ENCODE results near the gene SOX15.

The SOX15 gene

DNA sequence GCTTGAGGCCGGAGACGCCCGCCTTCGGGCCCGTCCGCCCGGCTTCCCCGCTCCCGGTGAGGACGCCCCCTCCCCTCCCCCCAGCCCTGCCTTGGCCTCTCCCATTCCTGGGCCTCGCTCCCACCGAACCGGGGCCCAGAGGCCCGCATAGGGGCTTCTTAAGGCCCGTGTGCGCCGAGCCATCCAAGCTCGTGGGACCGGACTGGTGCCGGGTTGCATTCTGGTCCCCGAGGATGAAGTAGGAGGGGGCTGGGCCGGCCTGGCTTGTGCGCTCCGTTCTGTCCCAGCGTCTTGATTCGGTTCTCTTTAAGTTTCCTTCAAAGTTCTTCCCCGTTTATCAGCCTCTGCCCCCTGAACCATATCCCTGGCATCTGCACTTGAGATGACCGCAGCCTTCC is 27.7 kb downstream of the SOX15 start:
- Mint-ChIP-seq H3K36me3 (ENCODE audit: low read depth) (peaks cover 29% of the 10 kb centered on the region), H3K9me3 (no peaks in the 10 kb centered on the region), H3K4me1 (peaks cover 50% of the 10 kb centered on the region), H3K27me3 (ENCODE audit: low read depth) (no peaks in the 10 kb centered on the region), H3K4me3 (peak overlapping the region; percentile 93 to 99 (median 95)), H3K27ac (peak overlapping the region; percentile 55 to 94 (median 91))
- TF ChIP-seq CTCF (IDR thresholded peaks at IDR 0.05; ENCODE audit: unreplicated experiment in 3 of 3), result no peak

DNA sequence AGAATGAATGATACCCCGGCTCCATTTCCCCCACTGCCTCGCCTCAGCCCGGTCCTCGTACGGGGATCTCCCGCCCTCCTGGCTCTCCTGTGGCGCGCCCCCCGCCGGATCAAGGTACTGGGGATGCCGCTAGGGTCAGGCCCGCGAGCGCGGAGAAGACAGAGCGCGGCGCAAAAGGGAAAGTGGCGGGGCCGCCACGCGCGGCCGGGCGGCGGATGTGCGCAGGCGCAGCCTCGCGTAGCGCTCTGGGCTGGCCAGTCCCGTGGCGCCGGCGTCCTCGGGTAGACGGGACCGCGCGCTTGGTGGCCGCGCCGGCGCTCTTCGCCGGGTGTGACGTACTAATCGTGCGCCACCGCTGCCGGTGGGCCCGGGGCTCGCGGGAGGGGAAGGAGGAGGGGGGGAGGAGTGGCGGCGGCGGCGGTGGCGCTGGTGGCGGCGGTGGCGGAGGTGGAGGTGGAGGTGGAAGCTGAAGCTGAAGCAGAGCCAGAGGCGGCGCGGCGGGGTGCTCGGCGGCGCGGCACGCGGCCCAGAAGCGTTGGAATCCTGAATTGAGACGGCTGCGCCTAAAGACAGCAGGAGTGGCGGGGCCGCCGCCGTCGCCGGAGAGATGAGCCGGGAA is 28.2 kb downstream of the SOX15 start, which contains the start of gene SENP3:
Gene SENP3, plus strand, starts transcription at position 331 of the 619 bp plus-strand sequence. CDS start 1,158 bp downstream, outside the sequence.
- Mint-ChIP-seq H3K27ac (peak within 1 kb of the TSS; percentile 96 to 100 (median 100)), H3K9me3 (no peaks in the 10 kb centered on the region), H3K36me3 (ENCODE audit: low read depth) (peaks cover 25% of the 10 kb centered on the region), H3K4me3 (peak within 1 kb of the TSS; percentile 93 to 99 (median 95)), H3K4me1 (peaks cover 50% of the 10 kb centered on the region), H3K27me3 (ENCODE audit: low read depth) (no peaks in the 10 kb centered on the region)
- TF ChIP-seq CTCF (IDR thresholded peaks at IDR 0.05; ENCODE audit: unreplicated experiment in 3 of 3), result no peak

- H3K27me3 Mint-ChIP-seq (ENCODE audit: low read depth), result no peaks in the 10 kb centered on the region
- H3K36me3 Mint-ChIP-seq (ENCODE audit: low read depth), result peaks cover 22% of the 10 kb centered on the region
- H3K27ac Mint-ChIP-seq, result peak overlapping the region; percentile 96 to 100 (median 100)
- H3K9me3 Mint-ChIP-seq, result no peaks in the 10 kb centered on the region
- H3K4me1 Mint-ChIP-seq, result peaks cover 50% of the 10 kb centered on the region
- H3K4me3 Mint-ChIP-seq, result peak overlapping the region; percentile 88 to 99 (median 90)
- TF ChIP-seq CTCF (IDR thresholded peaks at IDR 0.05; ENCODE audit: unreplicated experiment in 3 of 3), result peak; percentile 78 to 82 (median 80)
These were observed 28.8 kb downstream of the SOX15 start for GRCh38 chr17:7561028-7561575.

- Mint-ChIP-seq H3K9me3 (no peaks in the 10 kb centered on the region), H3K27me3 (ENCODE audit: low read depth) (no peaks in the 10 kb centered on the region), H3K4me1 (peaks cover 55% of the 10 kb centered on the region)
These were observed 29.5 kb downstream of the SOX15 start for GRCh38 chr17:7560172-7561027.

More at GRCh38 chr17:7560172-7561027, 29.5 kb downstream of the SOX15 start:
- Mint-ChIP-seq H3K4me3 (peak overlapping the region; percentile 88 to 99 (median 90)), H3K27ac (peak overlapping the region; percentile 96 to 100 (median 100)), H3K36me3 (ENCODE audit: low read depth) (peaks cover 16% of the 10 kb centered on the region)
- TF ChIP-seq CTCF (IDR thresholded peaks at IDR 0.05; ENCODE audit: unreplicated experiment in 3 of 3), result peak in 2 of 3 experiments; percentile 38 to 58
